CD14-positive monocyte (primary cell): ENCODE measurements around the gene PALM. TPM values are rescaled to one million over a fixed set of nuclear protein-coding genes. Genes with fewer than 3 reads are reported as not detected.

Source experiments
- DNase-seq, 3 donors: peaks; one replicate each; pipeline ENCODE4 v3.0.0-alpha.2; 2011 to 2022
- H2AFZ ChIP-seq: 2 replicates; pipeline ENCODE4 v1.6.0; 2012; ENCODE audit warnings: mild to moderate bottlenecking, low read depth, low read length, inconsistent platforms; ENCODE audit not compliant: insufficient read depth, poor library complexity, severe bottlenecking
- H3K27ac ChIP-seq, 2 donors: 1 replicate in 1 of 2; 2 replicates in 1 of 2; pipeline ENCODE4 v1.5.1; 2012 to 2013; ENCODE audit warnings: low read length in 2 of 2, control low read depth in 1 of 2, inconsistent platforms in 1 of 2, low read depth in 1 of 2, mild to moderate bottlenecking in 1 of 2
- H3K27me3 ChIP-seq, 2 donors: one replicate each; pipeline versions ENCODE4 v1.6.0 to v1.6.1; 2011 to 2013; ENCODE audit warnings: low read length in 2 of 2; ENCODE audit not compliant: control insufficient read depth in 2 of 2, insufficient read depth in 2 of 2
- H3K36me3 ChIP-seq, 2 donors: replicated peaks in 1 of 2; 1 replicate in 1 of 2; 2 replicates in 1 of 2; pipeline versions ENCODE4 v1.5.1 to v1.6.1; 2012 to 2013; ENCODE audit warnings: low read length in 2 of 2, control low read depth in 1 of 2, inconsistent platforms in 1 of 2, mild to moderate bottlenecking in 1 of 2; ENCODE audit not compliant: insufficient read depth in 2 of 2, control insufficient read depth in 1 of 2
- H3K4me1 ChIP-seq, 2 donors: 1 replicate in 1 of 2; 2 replicates in 1 of 2; pipeline versions ENCODE4 v1.5.1 to v1.6.1; 2012 to 2013; ENCODE audit warnings: low read length in 2 of 2, control low read depth in 1 of 2, inconsistent platforms in 1 of 2, mild to moderate bottlenecking in 1 of 2, moderate library complexity in 1 of 2; ENCODE audit not compliant: insufficient read depth in 2 of 2, control insufficient read depth in 1 of 2
- H3K4me2 ChIP-seq: replicated peaks from 2 replicates; pipeline ENCODE3; 2012; ENCODE audit warnings: low read length, moderate library complexity, mild to moderate bottlenecking; ENCODE audit not compliant: poor library complexity, severe bottlenecking; ENCODE audit errors: extremely low read depth
- H3K4me3 ChIP-seq, 3 experiments: fragments of 200-600 bp in 1 of 3; sonication (generic) in 1 of 3; replicated peaks in 1 of 3; 1 replicate in 2 of 3; 2 replicates in 1 of 3; pipeline ENCODE4 v1.5.1; 2011 to 2013; ENCODE audit warnings: low read length in 3 of 3, mild to moderate bottlenecking in 3 of 3, control low read depth in 2 of 3, low read depth in 2 of 3, inconsistent platforms in 1 of 3, moderate library complexity in 1 of 3
- H3K79me2 ChIP-seq: 2 replicates; pipeline ENCODE4 v1.6.0; 2012; ENCODE audit warnings: mild to moderate bottlenecking, control low read depth, inconsistent platforms, low read length, moderate library complexity; ENCODE audit not compliant: insufficient read depth
- H3K9ac ChIP-seq: 2 replicates; pipeline ENCODE4 v1.6.0; 2017; ENCODE audit warnings: low read length, mild to moderate bottlenecking; ENCODE audit not compliant: insufficient read depth, poor library complexity, severe bottlenecking
- H3K9me3 ChIP-seq, 2 donors: replicated peaks in 1 of 2; 1 replicate in 1 of 2; 2 replicates in 1 of 2; pipeline versions ENCODE4 v1.5.1 to v1.6.1; 2012 to 2013; ENCODE audit warnings: low read length in 2 of 2, control low read depth in 1 of 2; ENCODE audit not compliant: control insufficient read depth in 1 of 2, insufficient read depth in 1 of 2
- H4K20me1 ChIP-seq: 2 replicates; pipeline ENCODE4 v1.6.0; 2012; ENCODE audit warnings: mild to moderate bottlenecking, low read length, control low read depth, moderate library complexity; ENCODE audit not compliant: insufficient read depth
- H3K27ac Mint-ChIP-seq, 7 donors: one replicate each; pipeline ENCODE4 v1.8.0; 2020; ENCODE audit warnings: mild to moderate bottlenecking in 7 of 7, mixed read lengths in 7 of 7, moderate library complexity in 6 of 7, inconsistent platforms in 2 of 7
- H3K27me3 Mint-ChIP-seq, 3 donors: one replicate each; pipeline ENCODE4 v1.8.0; 2021 to 2022; ENCODE audit warnings: low read depth in 3 of 3, mild to moderate bottlenecking in 3 of 3, mixed read lengths in 3 of 3, moderate library complexity in 3 of 3, inconsistent platforms in 1 of 3
- H3K36me3 Mint-ChIP-seq, 2 donors: one replicate each; pipeline ENCODE4 v1.8.0; 2020; ENCODE audit warnings: mixed read lengths in 2 of 2, inconsistent platforms in 1 of 2, mild to moderate bottlenecking in 1 of 2
- H3K4me1 Mint-ChIP-seq: one replicate; pipeline ENCODE4 v1.8.0; 2020; ENCODE audit warnings: mild to moderate bottlenecking, mixed read lengths
- H3K4me3 Mint-ChIP-seq, 2 donors: one replicate each; pipeline ENCODE4 v1.8.0; 2020; ENCODE audit warnings: mild to moderate bottlenecking in 2 of 2, mixed read lengths in 2 of 2, moderate library complexity in 1 of 2
- H3K9me3 Mint-ChIP-seq, 7 donors: one replicate each; pipeline ENCODE4 v1.8.0; 2020 to 2022; ENCODE audit warnings: mixed read lengths in 7 of 7, mild to moderate bottlenecking in 6 of 7, moderate library complexity in 6 of 7, inconsistent platforms in 2 of 7
- WGBS: methylation state at CpG from one replicate; pipeline ENCODE4 v1.1.5; 2013; ENCODE audit warnings: missing lambda C conversion rate; ENCODE audit not compliant: insufficient coverage; 5-methylcytosine and 5-hydroxymethylcytosine counted together
- intact Hi-C, 2 donors: fragments of 100-400 bp; cut with micrococcal nuclease; formaldehyde crosslinking; loops; one replicate each; pipeline versions ENCODE4 v1.15.0 to v1.15.1; 2023
- polyA plus RNA-seq, 3 donors: library from polyadenylated mRNA; depleted of rRNA in 1 of 3; unstranded in 2 of 3; stranded (reverse) in 1 of 3; fragments of 300-500 nt in 2 of 3; fragments of >200 nt in 1 of 3; fragmentation: Illumina TruSeq in 2 of 3; gene quantifications; 1 replicate in 2 of 3; 2 replicates in 1 of 3; pipeline ENCODE4 v1.2.3, GENCODE V29; 2012 to 2021
- TF ChIP-seq, protein P1 (sequence below): fragments of 200-600 bp; IDR thresholded peaks from one replicate; pipeline ENCODE4 v1.8.0; 2022; ENCODE audit warnings: antibody characterized with exemption, mild to moderate bottlenecking

The PALM gene
- polyA plus RNA-seq, 3 donors, result 0.23 TPM; not detected in 2

DNA sequence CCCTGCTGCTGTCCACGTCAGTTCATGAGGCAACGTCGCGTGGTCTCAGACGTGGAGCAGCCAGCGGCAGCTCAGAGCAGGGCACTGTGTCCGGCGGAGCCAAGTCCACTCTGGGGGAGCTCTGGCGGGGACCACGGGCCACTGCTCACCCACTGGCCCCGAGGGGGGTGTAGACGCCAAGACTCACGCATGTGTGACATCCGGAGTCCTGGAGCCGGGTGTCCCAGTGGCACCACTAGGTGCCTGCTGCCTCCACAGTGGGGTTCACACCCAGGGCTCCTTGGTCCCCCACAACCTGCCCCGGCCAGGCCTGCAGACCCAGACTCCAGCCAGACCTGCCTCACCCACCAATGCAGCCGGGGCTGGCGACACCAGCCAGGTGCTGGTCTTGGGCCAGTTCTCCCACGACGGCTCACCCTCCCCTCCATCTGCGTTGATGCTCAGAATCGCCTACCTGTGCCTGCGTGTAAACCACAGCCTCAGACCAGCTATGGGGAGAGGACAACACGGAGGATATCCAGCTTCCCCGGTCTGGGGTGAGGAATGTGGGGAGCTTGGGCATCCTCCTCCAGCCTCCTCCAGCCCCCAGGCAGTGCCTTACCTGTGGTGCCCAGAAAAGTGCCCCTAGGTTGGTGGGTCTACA is 25.9 kb upstream of the PALM start:
- H3K9ac ChIP-seq, result no peak overlapping the region

DNA sequence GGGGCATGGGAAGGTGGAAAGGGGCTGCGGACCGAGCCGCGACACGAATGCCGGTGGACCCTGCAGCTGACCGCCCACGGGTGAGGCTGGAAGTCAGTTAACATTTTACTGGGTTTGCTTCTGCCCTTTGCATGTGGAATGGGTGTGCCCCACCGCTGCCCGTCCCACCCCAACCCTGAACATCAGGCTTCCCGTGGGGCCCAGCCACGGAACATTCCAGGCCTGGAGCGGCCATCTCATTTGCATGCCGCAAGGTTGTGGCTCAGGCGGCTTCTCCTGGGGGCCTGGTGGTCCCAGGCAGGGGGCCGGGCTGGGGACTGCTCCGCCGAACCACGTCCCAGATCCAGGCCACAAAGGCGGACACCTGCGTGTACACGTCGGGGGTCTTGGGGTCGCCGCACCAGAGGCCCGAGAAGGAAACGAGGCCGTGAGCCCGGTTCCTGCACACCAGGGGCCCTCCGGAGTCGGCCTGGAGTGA is 23.2 kb upstream of the PALM start:
- 97% methylated on average over 21 of the region's 31 CpGs for WGBS
- Mint-ChIP-seq H3K4me3 (no peak overlapping the region), H3K27me3 (peaks cover 0 to 1% (median 0%) of the 10 kb centered on the region in 3 donors), H3K9me3 (peaks cover 0 to 6% (median 0%) of the 10 kb centered on the region in 7 donors), H3K36me3 (no peaks in the 10 kb centered on the region), H3K4me1 (peaks cover 9% of the 10 kb centered on the region), H3K27ac (no peak overlapping the region)
- no peaks in the 10 kb centered on the region for H3K36me3 ChIP-seq
- peaks cover 8 to 9% of the 10 kb centered on the region in 2 donors for H3K4me1 ChIP-seq
- no peaks in the 10 kb centered on the region for H3K27me3 ChIP-seq
- no peak overlapping the region for H3K9ac ChIP-seq
- no peak overlapping the region for H3K4me3 ChIP-seq
- no peaks in the 10 kb centered on the region for H3K9me3 ChIP-seq
- intact Hi-C loops, result no loop called here
- H3K27ac ChIP-seq, result no peak overlapping the region
- no peak overlapping the region for H3K4me2 ChIP-seq
- H2AFZ ChIP-seq, result no peak overlapping the region
- TF ChIP-seq, protein P1, sequence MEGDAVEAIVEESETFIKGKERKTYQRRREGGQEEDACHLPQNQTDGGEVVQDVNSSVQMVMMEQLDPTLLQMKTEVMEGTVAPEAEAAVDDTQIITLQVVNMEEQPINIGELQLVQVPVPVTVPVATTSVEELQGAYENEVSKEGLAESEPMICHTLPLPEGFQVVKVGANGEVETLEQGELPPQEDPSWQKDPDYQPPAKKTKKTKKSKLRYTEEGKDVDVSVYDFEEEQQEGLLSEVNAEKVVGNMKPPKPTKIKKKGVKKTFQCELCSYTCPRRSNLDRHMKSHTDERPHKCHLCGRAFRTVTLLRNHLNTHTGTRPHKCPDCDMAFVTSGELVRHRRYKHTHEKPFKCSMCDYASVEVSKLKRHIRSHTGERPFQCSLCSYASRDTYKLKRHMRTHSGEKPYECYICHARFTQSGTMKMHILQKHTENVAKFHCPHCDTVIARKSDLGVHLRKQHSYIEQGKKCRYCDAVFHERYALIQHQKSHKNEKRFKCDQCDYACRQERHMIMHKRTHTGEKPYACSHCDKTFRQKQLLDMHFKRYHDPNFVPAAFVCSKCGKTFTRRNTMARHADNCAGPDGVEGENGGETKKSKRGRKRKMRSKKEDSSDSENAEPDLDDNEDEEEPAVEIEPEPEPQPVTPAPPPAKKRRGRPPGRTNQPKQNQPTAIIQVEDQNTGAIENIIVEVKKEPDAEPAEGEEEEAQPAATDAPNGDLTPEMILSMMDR, result no peak
- DNase-seq, result no peak
- no peaks in the 10 kb centered on the region for H4K20me1 ChIP-seq
- no peaks in the 10 kb centered on the region for H3K79me2 ChIP-seq

More for the DNA sequence above, 25.9 kb upstream of the PALM start:
- Mint-ChIP-seq H3K4me3 (no peak overlapping the region), H3K9me3 (peaks cover 0 to 3% (median 2%) of the 10 kb centered on the region in 7 donors), H3K27ac (no peak overlapping the region), H3K27me3 (peaks cover 0 to 10% (median 8%) of the 10 kb centered on the region in 3 donors), H3K36me3 (peaks cover 0 to 4% of the 10 kb centered on the region in 2 donors), H3K4me1 (peaks cover 22% of the 10 kb centered on the region)
- Histone ChIP-seq H3K4me2 (no peak overlapping the region), H3K27ac (no peak overlapping the region), H4K20me1 (no peaks in the 10 kb centered on the region), H2AFZ (no peak overlapping the region), H3K27me3 (peaks cover 0 to 4% of the 10 kb centered on the region in 2 donors), H3K4me1 (peaks cover 21 to 27% of the 10 kb centered on the region in 2 donors), H3K36me3 (no peaks in the 10 kb centered on the region), H3K79me2 (peaks cover 10% of the 10 kb centered on the region), H3K4me3 (no peak overlapping the region), H3K9me3 (no peaks in the 10 kb centered on the region)
- intact Hi-C loops, result no loop called here
- no peak for DNase-seq
- WGBS, result 85% methylated on average over 17 of the region's 25 CpGs
- TF ChIP-seq, protein P1, result no peak
